ENCODE results near the gene HCCS. TPM values are rescaled to one million over a fixed set of nuclear protein-coding genes. Genes with fewer than 3 reads are reported as not detected.

The HCCS gene
- total and polyA plus RNA-seq, 2 donors (not counting 1 experiment from before 2014, with no cell fraction given): 5.8 to 16.7 TPM

DNA sequence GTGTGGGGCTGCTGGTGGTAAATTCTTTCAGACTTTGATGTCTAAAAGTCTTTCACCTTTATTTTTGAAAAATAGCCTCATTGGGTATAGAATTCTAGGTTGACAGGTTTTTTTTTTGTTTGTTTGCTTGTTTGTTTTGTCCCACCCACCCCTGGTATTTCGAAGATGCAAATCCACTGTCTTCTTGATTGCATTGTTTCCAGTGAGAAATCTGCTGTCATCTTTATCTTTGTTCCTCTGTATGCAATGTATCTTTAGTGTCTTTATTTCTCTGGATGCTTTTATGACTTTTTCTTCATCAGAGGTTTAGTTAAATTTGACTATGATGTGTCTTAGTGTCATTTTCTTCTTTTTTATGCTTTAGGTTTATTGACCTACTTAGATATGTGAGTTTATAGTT lies 21.3 kb upstream of the HCCS start:
- peaks cover 4% of the 10 kb centered on the region for H3K9me3 Mint-ChIP-seq (ENCODE audit: insufficient read depth)
- no peaks in the 10 kb centered on the region for H3K4me1 Mint-ChIP-seq
- H3K9ac ChIP-seq (ENCODE audit: low read length): no peak overlapping the region
- no peaks in the 10 kb centered on the region for H3K36me3 ChIP-seq (replicated peaks in 1 of 2; ENCODE audit: control extremely low read depth in 1 of 2, control insufficient read depth in 1 of 2, extremely low read depth in 1 of 2, insufficient read depth in 2 of 2, low read length in 1 of 2)
- CTCF ChIA-PET: no interaction called here
- no peaks in the 10 kb centered on the region for H3K79me2 ChIP-seq (ENCODE audit: control insufficient read depth, insufficient read depth, low read length)
- H3K27me3 ChIP-seq (replicated peaks in 1 of 4; ENCODE audit: control extremely low read depth in 1 of 4, control insufficient read depth in 3 of 4, insufficient read depth in 4 of 4, low read length in 3 of 4): no peaks in the 10 kb centered on the region
- intact Hi-C loops (cut with micrococcal nuclease): no loop called here
- no peaks in the 10 kb centered on the region for H3K27me3 Mint-ChIP-seq
- H3K27ac Mint-ChIP-seq: no peak overlapping the region
- TF ChIP-seq, protein P1, sequence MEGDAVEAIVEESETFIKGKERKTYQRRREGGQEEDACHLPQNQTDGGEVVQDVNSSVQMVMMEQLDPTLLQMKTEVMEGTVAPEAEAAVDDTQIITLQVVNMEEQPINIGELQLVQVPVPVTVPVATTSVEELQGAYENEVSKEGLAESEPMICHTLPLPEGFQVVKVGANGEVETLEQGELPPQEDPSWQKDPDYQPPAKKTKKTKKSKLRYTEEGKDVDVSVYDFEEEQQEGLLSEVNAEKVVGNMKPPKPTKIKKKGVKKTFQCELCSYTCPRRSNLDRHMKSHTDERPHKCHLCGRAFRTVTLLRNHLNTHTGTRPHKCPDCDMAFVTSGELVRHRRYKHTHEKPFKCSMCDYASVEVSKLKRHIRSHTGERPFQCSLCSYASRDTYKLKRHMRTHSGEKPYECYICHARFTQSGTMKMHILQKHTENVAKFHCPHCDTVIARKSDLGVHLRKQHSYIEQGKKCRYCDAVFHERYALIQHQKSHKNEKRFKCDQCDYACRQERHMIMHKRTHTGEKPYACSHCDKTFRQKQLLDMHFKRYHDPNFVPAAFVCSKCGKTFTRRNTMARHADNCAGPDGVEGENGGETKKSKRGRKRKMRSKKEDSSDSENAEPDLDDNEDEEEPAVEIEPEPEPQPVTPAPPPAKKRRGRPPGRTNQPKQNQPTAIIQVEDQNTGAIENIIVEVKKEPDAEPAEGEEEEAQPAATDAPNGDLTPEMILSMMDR (IDR thresholded peaks at IDR 0.05): no peak
- no peak for TF ChIP-seq EZH2 (IDR thresholded peaks at IDR 0.05; ENCODE audit: borderline replicate concordance, insufficient read depth, low read depth, low read length, poor library complexity, severe bottlenecking)
- H2AFZ ChIP-seq (ENCODE audit: insufficient read depth, low read depth, low read length, poor library complexity, severe bottlenecking): no peak overlapping the region
- H3K27ac ChIP-seq (ENCODE audit: low read length in 2 of 2): no peak overlapping the region
- H3K4me3 Mint-ChIP-seq: no peak overlapping the region
- H3K4me2 ChIP-seq (replicated peaks; ENCODE audit: low read depth, low read length, poor library complexity, severe bottlenecking): no peak overlapping the region
- ATAC-seq (ENCODE audit: low read depth) (no peak), DNase-seq (no peak)
- H3K4me3 ChIP-seq (ENCODE audit: control extremely low read depth in 1 of 5, extremely low read depth in 1 of 5, insufficient read depth in 1 of 5, low read depth in 2 of 5, low read length in 4 of 5): no peak overlapping the region
- no peaks in the 10 kb centered on the region for H3K4me1 ChIP-seq (ENCODE audit: control insufficient read depth in 2 of 2, insufficient read depth in 2 of 2, low read length in 2 of 2)
- no CpG with 5 or more reads among the region's 1 CpG for WGBS (ENCODE audit: insufficient coverage)
- no peaks in the 10 kb centered on the region for H4K20me1 ChIP-seq (ENCODE audit: control insufficient read depth, insufficient read depth, low read length, poor library complexity, severe bottlenecking)
- POLR2A ChIA-PET: no interaction called here
- peaks cover 0 to 5% (median 0%) of the 10 kb centered on the region in 3 donors for H3K9me3 ChIP-seq (ENCODE audit: control extremely low read depth in 1 of 3, control insufficient read depth in 2 of 3, insufficient read depth in 1 of 3, low read length in 2 of 3)

DNA sequence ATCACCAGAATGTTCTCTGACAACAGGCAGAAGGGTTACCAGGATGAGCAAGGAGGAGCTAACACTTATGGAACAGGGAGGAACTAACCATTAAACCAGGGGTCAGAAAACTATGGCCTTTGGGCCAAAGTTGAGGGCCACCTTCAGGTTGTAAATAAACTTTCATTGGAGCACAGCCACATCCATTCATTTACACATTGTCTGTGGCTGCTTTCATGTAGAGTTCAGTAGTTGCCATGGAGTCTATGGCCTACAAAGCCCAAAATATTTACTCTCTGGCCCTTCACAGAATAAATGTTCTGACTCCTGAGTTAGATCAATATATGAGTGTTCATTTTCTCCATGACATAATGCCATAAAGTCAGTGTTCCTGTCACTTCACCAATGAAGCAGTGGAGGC lies 13.2 kb upstream of the HCCS start:
- no peaks in the 10 kb centered on the region for H3K9me3 Mint-ChIP-seq (ENCODE audit: insufficient read depth)
- intact Hi-C loops (cut with micrococcal nuclease): no loop called here
- Histone ChIP-seq H3K4me1 (ENCODE audit: control insufficient read depth in 2 of 2, insufficient read depth in 2 of 2, low read length in 2 of 2) (no peaks in the 10 kb centered on the region), H3K27me3 (replicated peaks in 1 of 4; ENCODE audit: control extremely low read depth in 1 of 4, control insufficient read depth in 3 of 4, insufficient read depth in 4 of 4, low read length in 3 of 4) (no peaks in the 10 kb centered on the region), H4K20me1 (ENCODE audit: control insufficient read depth, insufficient read depth, low read length, poor library complexity, severe bottlenecking) (no peaks in the 10 kb centered on the region), H3K4me2 (replicated peaks; ENCODE audit: low read depth, low read length, poor library complexity, severe bottlenecking) (no peak overlapping the region), H3K27ac (ENCODE audit: low read length in 2 of 2) (no peak overlapping the region), H2AFZ (ENCODE audit: insufficient read depth, low read depth, low read length, poor library complexity, severe bottlenecking) (no peak overlapping the region), H3K79me2 (ENCODE audit: control insufficient read depth, insufficient read depth, low read length) (no peaks in the 10 kb centered on the region), H3K9ac (ENCODE audit: low read length) (no peak overlapping the region), H3K4me3 (ENCODE audit: control extremely low read depth in 1 of 5, extremely low read depth in 1 of 5, insufficient read depth in 1 of 5, low read depth in 2 of 5, low read length in 4 of 5) (no peak overlapping the region), H3K36me3 (replicated peaks in 1 of 2; ENCODE audit: control extremely low read depth in 1 of 2, control insufficient read depth in 1 of 2, extremely low read depth in 1 of 2, insufficient read depth in 2 of 2, low read length in 1 of 2) (no peaks in the 10 kb centered on the region), H3K9me3 (ENCODE audit: control extremely low read depth in 1 of 3, control insufficient read depth in 2 of 3, insufficient read depth in 1 of 3, low read length in 2 of 3) (no peaks in the 10 kb centered on the region)
- H3K27ac Mint-ChIP-seq: no peak overlapping the region
- TF ChIP-seq EZH2 (IDR thresholded peaks at IDR 0.05; ENCODE audit: borderline replicate concordance, insufficient read depth, low read depth, low read length, poor library complexity, severe bottlenecking): no peak
- TF ChIP-seq, protein P1 (IDR thresholded peaks at IDR 0.05): no peak
- H3K27me3 Mint-ChIP-seq: no peaks in the 10 kb centered on the region
- no peak overlapping the region for H3K4me3 Mint-ChIP-seq
- ChIA-PET CTCF (no interaction called here), POLR2A (no interaction called here)
- ATAC-seq (ENCODE audit: low read depth) (no peak), DNase-seq (no peak)
- H3K4me1 Mint-ChIP-seq: no peaks in the 10 kb centered on the region
